UCSD-AML1 (cell line): ENCODE measurements around the gene HOXA7.

Experiments used
- DNase-seq: peaks from one replicate; lab custom pipeline; 2025; ENCODE audit not compliant: unreplicated experiment; lab: John Stamatoyannopoulos, UW

The HOXA7 gene

GRCh38 chr7:27138472-27138871 lies 18.0 kb downstream of the HOXA7 start:
- no peak for DNase-seq

DNA sequence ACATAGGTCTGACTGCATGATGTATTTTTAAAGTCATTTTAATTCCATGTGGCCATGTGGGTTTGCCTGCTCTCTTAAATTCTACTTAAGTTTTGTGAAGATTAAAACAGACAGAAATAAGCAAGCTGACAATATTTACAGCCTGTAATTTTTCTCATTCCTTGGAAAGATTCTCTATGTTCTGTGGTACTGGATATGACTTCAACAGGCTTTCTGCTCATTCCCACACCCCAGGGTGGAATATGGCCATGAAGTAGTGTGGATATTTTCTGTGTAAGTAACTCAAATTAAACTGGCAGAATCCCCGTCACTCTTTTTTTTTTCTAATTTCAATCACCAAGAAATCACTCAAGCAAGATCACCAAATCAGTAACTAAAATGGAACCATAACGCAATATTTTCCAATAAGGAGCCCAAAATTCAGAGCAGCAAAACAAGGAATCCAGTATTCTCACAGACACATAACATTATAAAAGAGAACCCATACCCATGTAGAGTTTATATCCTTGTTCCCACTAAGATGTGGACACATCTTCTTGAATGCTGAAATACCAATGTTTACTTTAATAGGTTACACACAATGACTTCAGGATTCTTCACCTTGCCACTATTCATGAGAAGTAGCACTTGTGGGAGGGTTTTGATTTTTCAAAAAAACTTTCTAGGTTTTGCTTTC lies 18.7 kb downstream of the HOXA7 start:
- DNase-seq: no peak

DNA sequence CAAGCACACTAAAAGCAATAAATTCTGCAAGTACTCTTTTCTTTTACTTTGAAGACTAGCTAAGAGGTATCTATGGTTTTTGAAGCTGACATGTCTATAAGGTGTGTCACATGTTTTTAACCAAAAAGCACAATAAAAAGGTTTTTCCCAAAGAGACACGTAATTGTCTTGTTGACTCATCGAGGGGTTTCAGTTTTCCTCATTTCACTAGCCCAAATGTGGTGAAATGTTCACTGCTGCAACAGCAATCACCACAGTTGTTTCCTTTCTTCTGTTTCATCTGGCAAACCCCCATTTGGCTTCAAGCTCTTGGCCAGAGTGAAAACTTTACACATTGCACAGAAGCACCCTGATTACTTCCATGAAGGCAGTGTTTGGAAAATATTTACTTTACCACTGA lies 22.1 kb downstream of the HOXA7 start:
- no peak for DNase-seq

- DNase-seq: no peak
These were observed 22.9 kb downstream of the HOXA7 start for GRCh38 chr7:27133409-27134231.

DNA sequence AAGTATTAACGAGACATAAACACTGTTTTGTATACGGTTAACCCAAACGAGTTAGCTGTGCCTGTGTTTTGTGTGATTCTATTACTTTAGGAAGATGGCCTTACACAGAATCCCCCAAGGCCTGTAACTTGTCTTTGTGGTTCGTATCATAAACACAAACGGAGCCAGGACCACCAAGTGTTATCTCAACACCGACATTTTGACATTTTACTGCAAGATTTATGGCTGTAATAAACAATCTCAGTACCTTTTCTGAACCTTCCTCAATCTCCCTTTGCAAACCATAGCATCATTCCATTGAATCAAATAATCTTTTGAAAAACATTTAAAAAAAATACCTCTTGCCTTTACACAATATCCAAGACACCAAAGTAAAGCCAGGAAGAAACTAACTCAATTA lies 23.5 kb downstream of the HOXA7 start:
- no peak for DNase-seq

DNA sequence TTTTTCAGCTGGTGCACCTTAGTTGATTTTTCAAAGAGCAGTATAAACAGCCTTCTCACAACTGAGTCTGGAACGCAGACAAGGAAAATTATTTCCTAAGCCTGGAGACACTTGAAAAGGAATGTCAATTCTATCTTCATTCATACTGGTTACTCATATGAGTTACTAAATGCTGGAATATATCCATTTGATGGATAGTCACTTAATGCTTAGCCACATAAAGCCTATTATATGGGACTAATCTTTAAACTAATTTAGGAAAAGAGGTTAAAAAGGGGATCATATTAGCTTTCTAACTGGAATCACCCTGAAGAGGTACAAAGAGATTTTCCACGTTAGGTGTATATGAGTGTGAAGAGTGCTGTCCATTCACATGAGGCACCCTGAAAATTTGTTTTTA lies 24.3 kb downstream of the HOXA7 start:
- no peak for DNase-seq

GRCh38 chr7:27131390-27131819 lies 25.1 kb downstream of the HOXA7 start:
- DNase-seq: no peak

- no peak for DNase-seq
These were observed 25.7 kb downstream of the HOXA7 start, which contains the start of gene HOXA4 for GRCh38 chr7:27130540-27131389. HOXA4 (minus strand) TSS chr7:27130757; CDS start chr7:27130733, 24 bp downstream.

- DNase-seq: no peak
These were observed 26.5 kb downstream of the HOXA7 start for GRCh38 chr7:27129729-27130539.

- DNase-seq: no peak
These were observed 27.4 kb downstream of the HOXA7 start for GRCh38 chr7:27128776-27129728.

- no peak for DNase-seq
These were observed 28.4 kb downstream of the HOXA7 start for GRCh38 chr7:27128034-27128433.

GRCh38 chr7:27126596-27127327 lies 29.7 kb downstream of the HOXA7 start:
- DNase-seq: no peak

DNA sequence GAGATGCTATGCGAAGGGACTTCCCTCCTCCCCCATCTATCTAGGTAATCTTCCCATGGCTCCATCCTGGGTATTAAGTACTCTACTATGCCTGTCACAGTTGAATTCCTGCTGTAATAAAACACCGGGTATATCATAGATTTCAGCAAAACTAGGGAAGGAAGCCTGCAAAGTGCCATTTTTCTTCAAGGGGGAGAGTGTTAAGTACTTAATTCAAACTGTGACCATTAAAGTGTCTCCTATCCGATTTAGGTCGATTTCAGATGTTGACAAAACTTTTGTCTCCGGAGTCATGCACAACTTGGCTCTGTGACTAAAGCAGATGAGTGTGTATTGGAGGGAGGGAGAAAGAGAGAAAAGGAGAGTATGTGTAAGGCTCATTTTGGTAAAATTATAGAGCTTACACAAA lies 30.5 kb downstream of the HOXA7 start:
- no peak for DNase-seq

DNA sequence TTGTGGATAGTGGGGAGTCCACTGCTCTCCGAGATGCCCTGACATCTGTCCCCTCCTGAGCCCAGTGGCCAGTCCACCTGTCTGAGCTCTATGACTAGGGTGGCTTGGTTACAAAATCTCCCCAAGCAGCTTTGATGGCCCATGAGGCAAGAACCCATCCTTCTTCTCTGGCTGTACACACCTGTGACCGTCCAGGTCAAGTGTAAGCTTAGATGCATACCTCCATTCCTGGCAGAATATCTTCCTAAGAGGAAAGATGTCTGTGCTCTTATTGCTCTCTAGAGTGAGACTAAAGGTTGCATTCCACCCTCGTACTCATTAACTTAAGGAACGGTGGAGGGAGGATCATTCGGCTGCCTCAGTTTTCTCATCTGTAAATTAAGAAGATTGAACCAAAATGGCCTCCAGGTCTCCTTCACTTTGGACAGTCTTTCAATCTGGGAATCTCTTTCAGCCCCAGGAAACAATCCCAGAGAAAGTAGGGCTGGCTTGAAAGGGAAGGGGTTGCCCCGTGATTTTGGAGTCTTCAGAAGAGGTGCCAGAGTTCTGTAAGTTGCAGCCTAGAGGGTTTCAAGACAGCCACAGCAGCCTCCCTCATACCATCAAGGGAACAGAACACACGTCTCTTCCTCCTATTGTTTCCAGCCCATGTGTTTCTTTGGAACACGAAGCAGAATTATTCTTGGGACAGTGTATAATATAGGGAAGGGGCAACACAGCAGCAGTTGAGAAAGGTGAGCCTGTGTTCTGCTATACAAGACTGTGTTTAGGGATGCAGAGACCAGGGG lies 31.4 kb downstream of the HOXA7 start:
- no peak for DNase-seq

DNA sequence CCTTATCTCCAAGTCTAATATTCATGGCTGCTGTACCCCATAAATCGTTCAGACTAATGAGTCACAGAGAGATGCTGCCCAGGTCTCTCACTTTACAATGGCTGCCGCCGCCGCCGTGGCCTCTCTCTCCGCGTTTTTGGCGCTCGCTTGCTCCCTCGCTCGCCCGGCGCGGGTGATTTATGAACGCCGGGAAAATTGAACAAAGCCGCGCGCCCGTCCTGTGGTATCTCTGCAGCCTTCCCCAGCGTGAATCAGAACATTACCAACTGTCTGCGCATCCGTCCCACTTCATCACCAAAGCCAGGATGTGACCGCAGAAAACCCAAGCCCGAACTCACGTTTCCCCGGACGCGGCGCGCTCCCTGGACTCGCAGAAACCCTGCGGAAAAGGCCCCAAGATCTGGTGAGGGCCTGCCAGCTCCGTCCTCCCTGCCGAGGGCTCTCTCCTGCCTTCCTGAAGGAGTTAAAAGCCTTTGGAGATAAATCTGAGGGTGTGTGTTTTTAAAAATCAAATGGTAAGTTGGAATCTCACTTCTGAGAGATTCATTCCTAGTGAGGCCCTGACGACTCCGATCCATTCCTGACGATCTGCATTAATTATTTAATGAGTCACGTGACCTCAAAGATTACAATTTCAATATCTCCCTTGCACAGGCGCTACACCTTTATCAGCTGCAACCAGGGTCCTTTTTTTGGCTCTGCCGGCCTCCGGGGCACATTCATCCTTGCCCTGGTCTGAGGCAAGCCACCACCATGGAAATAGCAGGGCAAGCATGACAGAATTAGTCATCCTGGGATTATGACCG lies 32.2 kb downstream of the HOXA7 start:
- no peak for DNase-seq

DNA sequence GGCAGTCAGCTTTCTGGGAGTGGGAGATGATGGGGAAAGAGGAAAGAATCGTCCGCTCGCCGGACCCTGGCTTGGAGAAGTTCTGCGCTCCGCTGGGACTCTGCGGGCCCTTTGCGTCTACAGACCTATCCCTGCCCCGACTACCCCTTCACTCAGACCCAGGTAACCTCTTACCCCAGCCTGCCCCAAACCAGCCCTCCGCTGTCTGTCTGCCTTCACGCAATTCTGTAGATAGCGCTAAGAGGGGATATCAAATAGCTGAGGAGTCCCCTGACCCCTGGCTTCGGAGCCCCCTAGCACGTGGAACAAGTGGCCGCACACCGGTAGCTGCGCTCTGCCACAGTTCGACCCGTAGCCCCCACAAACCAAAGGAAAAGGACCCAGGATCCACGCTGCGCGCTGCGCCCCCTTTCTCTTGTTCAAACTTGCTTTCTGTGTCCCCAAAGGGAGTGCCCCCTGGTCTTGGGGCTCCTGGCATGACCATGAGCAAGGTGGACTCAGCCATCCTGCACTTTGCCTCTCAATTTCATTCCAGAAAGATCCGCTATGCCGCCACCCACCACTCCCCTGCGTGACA lies 32.9 kb downstream of the HOXA7 start:
- DNase-seq: no peak

DNA sequence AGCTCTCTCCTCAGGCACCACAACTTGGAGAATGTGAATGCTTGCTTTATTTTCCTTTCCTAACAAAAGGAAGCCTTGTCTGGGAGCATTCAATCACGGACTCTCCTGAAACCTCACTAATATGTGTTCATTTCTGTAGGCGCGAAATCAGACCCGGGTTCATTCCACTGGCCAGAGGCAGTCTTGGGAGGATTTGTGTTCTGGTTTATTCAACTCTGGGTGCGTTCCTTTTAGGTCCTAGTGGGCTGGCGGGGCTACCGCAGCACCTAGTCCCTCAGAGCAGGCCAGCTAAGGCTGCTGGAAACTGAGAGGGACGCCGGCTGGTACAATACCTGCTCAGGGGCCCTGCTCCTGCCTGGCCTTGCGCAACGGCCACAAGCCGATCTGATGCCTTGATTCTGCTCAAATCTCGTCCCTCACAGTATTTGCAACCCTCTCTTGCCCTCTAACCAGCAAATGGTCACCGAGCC lies 33.4 kb downstream of the HOXA7 start:
- DNase-seq: no peak
